HG02973 (cell line): ENCODE measurements around the gene OR4E2.
"Not testable (repeated sequence)": the region's sequence is repeated elsewhere in the genome, so short reads cannot be mapped to it uniquely, and the experiment has no call there.

Experiments used
- ATAC-seq: cut with Tn5 transposase; IDR thresholded peaks from one replicate; pipeline ENCODE4 v1.9.1; 2021; ENCODE audit warnings: moderate library complexity; ENCODE audit not compliant: unreplicated experiment

The OR4E2 gene

DNA sequence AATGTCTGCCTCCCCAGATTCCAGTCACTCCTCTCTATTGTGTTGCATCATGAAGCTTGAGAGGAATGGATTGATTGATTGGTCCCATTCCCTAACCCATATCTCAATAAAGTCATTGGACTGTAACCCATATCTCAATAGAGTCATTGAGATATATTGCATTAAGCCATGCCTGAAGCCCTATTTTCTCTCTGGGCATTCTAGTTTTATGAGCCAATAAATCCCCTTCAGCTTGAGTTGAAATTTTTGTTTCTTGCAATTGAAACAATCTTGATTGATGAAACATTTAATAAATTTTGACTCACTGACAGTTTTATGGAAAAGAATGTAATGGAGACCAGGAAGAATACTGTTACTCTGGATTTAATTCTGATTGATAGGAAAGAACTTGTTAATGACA lies 40.8 kb downstream of the OR4E2 start:
- no peak for ATAC-seq

GRCh38 chr14:21697662-21698061 lies 44.0 kb downstream of the OR4E2 start:
- ATAC-seq = not testable (repeated sequence)

- ATAC-seq = not testable (repeated sequence)
Observed at GRCh38 chr14:21698538-21698937, 44.9 kb downstream of the OR4E2 start.

DNA sequence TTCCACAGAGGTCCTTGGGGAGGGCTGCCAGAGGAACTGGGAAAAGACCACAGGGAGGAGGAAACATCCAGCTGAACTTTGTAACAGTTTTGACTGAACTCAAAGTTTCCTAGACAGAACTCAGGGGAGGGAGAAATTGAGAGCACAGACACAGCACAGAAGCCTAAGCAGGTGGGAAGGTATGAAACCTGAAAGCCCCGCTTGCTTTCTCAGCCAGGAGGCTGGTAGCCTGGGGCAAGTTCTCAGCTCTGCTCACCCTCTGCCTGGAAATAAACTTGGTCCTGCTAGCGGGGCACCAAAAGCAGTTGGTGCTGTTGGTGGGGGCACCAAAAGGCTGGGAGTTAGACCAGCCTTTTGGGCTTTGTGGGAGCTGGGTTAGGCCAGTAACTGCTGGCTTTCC lies 45.9 kb downstream of the OR4E2 start:
- ATAC-seq = no peak

GRCh38 chr14:21702316-21702715 lies 48.7 kb downstream of the OR4E2 start:
- ATAC-seq = no peak

- ATAC-seq = no peak
Observed at GRCh38 chr14:21703357-21704326, 50.0 kb downstream of the OR4E2 start.

DNA sequence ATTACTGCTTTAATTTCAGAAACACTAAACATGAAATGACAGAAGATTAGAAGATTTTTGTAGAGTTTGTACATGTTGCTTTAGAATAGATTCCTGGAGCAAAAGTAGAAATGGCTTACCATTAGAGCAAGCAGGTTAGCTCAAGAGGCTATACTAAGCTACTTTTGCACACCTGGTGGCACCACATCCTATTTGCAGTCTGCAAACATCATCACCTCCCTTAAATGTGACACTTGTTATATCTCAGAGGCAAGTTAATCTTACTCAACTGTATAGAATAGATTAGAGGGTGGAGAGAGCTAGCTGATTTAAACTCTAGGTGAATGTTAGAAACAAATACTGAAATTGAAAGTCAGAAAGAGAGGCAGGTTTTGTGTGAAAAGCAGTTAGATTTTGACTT lies 50.7 kb downstream of the OR4E2 start:
- ATAC-seq = no peak

GRCh38 chr14:21711360-21711961 lies 57.8 kb downstream of the OR4E2 start:
- ATAC-seq = no peak

DNA sequence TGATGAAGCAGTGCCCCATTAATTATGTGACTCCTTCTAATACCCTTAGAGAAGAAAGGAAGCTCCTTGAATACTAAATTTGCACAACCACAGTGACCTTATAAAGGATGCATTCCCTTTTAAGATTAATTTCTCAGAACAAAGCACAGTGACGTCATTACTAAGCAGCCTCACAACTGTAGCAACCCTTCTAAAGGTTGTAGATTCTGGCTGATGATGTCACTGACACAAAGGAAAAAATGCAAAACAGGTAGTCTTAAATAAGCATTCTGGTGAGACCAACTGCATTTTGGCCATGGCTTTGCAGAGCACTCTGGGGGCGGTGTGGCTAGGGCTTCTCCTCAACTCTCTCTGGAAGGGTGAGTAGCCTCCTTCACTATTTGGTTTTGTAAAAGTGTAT lies 58.4 kb downstream of the OR4E2 start:
- no peak for ATAC-seq

DNA sequence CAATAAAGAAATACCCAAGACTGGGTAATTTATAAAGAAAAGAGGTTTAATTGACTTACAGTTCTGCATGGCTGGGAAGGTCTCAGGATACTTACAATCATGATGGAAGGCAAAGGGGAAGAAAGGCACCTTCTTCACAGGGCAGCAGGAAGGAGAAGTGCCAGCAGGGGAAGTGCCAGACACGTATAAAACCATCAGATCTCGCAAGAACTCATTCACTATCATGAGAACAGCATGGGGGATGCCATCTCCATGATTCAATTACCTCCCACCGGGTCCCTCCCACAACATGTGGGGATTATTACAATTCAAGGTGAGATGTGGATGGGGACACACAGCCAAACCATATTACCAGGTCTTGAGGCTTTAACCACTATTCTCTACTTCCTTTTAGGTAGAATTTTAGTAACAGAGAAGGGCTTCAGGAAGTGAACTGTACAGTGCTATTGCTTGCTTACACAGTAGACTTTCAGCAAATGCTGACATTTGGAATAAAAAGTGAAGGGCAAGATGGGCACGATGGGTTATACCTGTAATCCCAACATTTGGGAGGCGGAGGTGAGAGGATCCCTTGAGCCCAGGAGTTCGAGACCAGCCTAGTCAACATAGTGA lies 60.8 kb downstream of the OR4E2 start:
- no peak for ATAC-seq
